GM15510 (cell line): Measurements from ENCODE around the gene DNER.

ENCODE experiments used
- POLR2A ChIP-seq: IDR thresholded peaks from 3 replicates; pipeline ENCODE4 v1.6.1; 2011; ENCODE audit warnings: borderline replicate concordance; ENCODE audit not compliant: insufficient read length; ENCODE audit errors: extremely low read depth

The DNER gene

DNA sequence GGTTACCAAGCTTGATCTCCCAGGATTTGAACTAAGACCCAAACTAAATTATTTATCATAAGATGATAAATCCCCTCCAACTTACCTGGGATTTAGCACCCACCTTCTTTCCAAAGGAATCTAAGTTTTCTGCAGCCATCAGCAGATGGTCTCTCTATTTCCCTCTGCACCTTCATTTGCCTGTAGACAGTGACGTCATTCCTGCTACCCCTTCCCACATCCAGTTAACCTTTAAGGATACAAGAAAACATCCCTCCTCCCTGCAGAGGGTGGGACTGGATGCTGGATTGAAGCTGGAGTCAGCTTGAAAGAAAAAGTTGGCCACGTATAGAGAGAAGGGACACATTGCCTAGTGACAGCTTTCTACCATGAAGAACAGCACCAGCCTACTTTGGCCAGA lies 3.7 kb upstream of the DNER start:
- TF ChIP-seq POLR2A = no peak

DNA sequence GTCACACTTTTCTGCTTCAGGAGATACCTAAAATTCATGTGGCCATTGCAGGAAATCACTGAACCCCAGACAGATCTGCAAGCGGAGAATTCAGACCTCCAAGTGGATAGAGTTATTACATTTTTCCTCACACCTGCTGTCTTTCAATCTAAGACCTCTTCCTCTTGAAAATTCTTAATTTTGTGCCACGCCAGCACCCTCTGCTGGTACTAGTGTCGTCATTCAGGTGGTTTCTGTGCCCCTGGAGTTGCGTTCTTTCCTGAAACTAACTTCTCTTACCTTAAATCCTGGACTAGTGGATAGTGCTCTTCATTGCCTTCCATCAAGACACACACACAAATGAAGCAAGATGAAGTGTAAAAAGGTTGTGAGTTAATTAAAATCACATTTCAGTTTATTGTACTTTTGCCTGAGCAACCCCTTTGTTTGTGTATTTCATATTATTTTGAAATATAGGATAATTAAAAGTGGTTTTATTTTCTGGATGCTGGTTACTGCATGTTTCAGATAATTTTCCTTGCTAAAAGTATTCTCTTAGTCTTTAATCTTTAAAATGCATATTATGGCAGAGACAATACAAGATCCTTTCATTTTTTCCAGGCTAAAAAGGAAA lies 1.6 kb upstream of the DNER start:
- TF ChIP-seq POLR2A = no peak

DNA sequence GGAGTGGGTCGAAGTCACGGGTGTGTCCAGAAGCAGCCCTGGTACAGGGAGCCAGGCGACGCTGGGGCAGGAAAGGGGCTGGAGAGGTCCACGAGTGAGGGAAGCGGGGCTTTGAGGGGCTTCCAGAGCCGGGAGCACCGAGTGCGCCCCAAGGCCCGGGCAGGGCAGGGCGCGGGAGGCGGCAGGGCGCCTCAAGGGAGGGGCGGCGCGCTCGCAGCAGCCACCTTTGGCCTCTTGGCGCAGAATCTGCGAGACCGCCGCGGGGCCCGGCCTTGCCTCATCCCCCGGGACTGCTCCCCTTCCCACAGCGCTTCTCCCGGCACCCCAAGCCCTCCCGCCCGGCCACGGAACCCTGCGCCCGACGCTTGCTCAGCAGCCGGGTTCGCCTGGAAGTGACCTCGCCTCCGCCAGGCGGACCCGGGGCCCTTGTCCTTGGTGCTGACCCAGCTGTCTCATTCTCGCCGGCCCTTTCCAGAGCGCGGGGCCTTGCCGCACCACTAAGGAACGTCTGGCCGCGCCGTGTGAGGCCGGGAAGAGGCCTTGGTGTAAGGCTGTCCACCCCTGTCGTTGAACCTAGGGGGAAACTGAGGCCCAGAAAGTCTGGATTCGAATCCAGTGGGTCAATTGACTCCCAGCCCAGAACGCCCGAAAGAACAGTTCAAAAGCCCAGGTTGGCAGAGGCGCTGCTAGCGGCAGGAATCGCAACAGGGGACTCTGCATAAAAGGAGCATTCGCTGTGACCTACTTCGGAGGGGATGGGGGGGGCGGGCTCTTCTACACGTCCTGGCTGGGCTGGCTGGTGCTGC lies 584 bp upstream of the DNER start:
- no peak for TF ChIP-seq POLR2A

DNA sequence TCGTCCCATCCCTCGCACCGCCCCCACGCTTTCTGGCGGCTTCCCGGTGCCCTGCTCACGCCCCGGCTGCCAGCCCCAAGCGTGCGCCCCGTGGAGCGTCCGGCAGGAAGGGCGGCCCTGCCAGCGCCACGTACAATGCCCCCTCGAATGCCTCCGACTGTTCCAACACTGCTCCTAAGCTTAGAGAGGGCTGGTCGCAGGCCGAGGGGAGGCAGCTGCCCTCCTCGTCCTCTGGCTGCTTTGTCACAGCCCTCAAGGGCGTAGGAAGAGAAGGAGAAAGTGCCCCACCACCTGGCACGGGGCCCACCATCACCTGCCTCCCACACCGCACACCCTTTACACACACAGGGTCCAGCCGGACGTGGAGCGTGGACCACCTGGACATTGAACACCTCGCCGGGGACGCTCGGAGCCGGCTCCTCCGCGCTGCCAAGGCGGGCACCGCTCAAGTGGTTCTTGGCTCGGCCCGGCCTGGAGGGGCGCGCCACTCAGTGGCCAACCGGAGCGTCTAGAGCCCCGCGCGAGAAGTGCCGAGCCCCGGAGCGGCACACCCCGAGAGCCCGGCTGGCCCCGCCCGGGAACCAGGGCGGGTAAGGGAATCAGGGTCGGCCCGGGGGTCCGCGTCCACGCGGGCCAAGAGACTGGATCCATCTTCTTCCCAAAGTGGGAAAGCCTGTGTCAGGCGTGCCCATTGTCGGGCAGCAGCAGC lies 830 bp downstream of the DNER start:
- TF ChIP-seq POLR2A = no peak

DNA sequence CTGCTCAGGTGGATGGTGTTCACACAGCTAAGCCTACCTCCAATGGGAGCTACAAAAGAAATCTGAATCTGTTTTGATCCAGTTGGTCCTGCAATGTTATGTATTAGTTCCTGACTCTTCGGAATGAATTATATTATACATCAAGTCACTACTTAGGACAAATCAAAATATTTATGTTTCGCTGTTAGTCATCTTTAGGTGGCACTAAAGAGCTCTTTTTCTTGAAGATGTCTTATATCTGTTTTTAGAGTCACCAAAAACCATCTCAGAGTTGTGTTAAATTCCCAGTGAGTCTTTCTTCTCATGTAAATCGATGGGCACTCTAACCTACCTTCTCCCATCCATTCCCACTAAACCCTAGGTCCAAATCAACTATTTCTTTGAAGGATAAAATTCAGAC lies 2.2 kb downstream of the DNER start:
- no peak for TF ChIP-seq POLR2A

DNA sequence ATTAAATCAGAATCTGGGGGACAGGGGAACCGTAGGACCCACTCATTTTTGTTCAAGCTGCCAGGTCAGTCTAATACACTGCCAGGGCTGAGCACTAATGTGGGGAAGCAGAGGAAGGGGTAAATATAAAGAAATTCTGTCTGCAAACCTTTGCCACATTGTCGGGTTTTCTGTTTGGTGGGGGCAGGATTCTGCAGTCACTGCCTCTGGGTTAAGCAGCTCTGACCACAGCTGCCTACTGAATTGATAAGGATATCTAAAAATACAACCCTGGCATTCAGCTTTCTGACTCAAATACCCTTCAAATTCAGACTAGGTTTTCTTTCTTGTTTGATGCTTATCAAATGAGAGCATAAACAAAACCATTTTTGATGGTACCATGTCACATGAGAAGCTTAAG lies 6.0 kb downstream of the DNER start:
- no peak for TF ChIP-seq POLR2A

DNA sequence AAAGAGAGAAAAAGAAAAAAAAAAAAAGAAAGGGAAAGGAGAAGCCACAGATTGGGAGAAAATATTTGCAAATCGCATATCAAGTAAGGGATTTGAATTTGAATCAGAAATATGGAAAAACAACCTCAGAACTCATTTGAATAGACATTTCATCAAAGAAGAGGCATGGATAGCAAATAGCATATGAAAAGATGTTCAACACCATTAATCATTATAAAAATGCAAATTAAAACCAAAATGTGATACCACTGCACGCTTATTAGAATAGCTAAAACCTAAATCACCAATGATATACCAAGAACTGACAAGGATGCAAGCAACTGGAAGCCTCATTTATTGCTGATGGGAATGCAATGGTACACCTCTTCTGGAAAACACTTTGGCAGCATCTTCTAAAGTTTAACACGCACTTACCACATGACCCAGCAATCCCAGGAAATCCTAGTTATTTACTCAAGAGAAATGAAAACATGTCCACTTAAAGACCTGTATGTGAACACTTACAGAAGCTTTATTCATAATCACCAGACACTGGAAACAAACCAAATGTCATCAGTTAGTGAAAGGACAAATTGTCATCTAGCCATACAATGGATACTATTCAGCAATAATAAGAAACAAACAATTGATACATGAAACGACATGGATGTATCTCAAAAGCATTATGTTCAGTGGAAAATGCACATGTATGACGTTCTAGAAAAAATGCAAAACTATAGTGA lies 10.3 kb downstream of the DNER start:
- TF ChIP-seq POLR2A = no peak

DNA sequence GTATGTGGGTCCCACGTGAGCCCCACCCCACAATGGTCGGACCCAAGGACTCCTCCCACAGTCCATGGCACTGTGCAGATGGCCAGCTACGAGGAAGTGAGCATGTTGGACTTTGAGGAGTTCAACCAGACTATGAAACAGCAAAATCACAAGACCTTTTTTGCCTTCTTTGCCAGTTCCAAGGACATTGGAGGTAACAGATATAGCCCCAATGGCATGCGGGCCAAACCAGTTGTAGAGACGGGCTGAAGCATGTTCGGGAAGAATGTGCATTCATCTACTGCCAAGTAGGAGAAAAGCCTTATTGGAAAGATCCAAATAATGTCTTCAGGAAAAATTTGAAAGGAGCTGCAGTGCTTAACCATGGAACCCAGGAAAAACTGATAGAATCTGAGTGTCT lies 12.6 kb downstream of the DNER start:
- no peak for TF ChIP-seq POLR2A

DNA sequence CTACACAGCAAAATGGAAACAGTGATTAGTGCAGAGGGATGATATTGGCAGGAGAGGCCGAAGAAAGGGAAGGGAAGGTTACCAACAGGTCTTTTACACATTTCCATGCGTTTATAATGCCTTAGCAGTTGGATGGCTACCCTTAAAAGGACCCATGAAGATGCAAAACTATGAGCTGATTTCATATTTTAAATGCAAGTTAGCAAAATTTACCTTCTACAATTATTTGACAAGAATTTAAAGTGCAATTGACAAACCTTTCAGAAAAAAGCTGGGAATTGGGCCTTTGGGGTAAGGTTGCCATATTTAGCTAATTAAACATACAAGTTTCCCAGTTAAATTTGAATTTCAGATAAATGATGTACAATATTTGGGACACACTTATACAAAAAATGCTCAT lies 13.3 kb downstream of the DNER start:
- TF ChIP-seq POLR2A = no peak

DNA sequence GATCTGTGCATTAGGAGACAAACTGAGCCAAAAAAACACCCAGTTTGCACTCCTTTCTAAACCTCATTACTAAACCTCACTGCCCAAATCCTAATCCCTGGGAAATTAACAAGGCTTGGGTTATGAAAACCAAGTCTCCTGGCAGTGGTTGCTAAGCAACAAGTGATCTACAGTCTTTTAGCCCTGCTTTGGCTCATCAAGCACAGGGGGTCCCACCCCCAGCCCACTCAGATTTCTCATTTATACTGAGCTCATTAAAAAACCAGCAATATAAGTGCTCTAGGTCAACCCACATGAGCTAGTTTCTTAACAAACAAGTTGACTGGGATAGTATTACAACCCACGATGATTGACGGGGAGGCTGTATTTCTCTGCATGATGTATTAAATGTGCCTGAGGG lies 18.4 kb downstream of the DNER start:
- no peak for TF ChIP-seq POLR2A

DNA sequence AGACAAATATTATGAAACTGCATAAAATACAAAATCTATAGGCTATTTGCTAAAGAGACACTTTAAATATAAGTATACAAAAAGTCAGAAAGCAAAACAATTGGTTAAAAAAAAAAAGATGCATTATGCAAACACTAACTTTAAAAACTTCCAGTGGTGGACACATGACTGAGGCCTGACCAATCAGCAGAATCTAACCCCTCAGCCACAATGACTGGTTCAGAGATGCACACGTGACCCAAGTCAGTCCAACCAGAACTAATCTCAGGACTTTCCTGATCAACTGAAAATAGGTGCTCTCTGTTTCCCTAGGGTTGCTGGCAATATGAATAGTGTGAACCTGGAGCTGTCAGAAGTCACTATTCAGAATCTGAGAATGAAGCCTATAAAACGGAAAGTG lies 22.7 kb downstream of the DNER start:
- TF ChIP-seq POLR2A = no peak

DNA sequence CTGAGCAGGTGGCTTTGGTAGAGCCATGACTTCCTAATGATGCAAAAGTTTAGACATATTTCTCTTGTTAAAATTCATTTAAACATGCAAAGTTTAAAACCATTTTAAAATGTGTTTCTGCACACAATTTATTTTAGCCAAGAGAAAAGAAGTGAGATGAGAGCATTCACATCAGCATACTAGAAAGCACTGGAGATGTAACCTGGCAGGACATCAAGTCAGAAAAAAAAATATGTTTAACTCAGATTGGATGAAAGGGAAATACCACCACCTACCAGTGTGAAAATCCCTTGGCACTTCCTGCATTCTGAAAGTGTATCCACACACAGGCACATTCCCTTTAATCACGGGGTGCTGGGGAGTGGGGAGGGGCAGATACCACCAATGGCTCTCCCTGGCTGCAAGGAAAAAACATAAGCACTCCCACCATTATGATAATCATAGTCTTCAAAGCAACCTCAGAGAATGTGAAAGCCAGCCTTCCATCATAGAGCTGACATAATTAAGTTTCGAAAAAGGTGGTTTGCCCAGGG lies 25.0 kb downstream of the DNER start:
- TF ChIP-seq POLR2A = no peak

DNA sequence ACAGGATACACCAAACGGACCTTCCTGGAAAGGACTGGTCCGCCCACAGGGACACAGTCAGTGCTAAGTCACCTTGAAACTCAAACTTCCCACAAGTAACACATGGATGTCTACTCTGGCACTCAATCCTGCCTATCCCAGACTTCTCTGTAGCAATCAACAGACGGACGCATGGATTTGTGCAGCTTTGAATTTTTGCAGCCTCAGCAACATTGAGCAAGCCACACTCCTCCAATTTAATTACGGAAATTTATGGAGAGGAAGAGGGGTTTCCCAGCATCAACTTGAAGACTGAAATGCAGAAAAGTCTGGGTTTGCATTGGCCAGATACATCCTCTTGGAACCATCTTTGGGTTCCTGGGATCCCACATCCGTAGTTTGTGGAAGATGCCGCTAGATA lies 26.2 kb downstream of the DNER start:
- no peak for TF ChIP-seq POLR2A

DNA sequence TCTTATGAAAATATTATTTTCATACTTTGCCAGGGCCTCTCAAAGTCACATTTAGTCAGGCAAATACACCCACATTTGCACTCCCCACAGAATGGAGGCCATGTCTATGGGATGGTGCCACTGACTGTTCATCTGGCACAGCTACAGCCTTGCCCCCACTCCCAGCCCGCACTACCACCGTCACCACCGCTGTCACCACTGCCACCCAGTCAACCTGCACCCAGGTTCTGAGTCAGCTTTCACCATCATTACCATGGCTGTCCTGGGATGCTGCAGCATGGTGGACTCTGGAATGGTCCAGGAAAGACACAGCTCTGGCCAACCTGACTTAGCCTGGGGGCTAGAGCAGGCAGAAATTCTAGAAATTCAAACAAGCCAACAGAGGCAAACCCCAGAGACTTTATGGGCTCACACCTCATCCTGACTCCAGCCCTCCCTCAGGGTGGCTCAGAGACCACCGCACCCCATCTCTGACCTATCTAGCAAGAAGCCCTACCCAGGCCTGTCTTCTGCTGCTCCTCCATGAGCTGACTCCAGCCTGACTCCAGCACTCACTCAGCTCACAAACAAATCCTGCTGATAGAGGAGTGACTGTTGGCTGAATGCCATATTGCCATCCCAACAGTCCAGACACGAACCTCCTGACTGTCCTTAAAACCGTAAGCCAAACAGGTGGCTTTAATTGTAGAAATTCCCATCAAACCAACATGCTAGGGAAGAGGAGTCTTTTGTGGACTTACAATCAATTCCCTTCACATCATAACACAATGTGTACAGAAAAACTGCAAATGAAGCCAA lies 28.0 kb downstream of the DNER start:
- TF ChIP-seq POLR2A = no peak
